ENCODE results near the gene PIK3CB. TPM values are rescaled to one million over a fixed set of nuclear protein-coding genes. Genes with fewer than 3 reads are reported as not detected.

PIK3CB gene
- polyA plus RNA-seq, 1 of the 3 experiments (the other 2 are of a cell fraction): 6.8 TPM

DNA sequence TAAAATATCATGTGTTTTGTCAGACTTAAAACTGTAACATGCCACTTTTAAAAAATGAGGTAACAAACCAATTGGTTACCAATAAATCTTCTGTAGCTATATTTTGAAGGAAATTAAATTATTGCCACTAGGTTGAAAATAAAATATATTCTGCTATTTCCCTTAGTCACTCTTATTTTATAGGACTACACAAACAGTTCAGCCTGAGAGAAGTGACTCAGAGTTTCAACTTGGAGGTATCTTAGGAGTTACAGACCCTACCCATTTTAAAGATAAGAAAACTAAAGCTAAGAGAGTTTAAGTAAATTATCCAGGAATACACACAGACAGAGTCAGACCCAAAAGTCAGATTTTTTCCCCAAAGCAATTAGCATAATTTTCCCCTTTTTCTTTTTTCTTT lies 65.1 kb downstream of the PIK3CB start (continued):
- TF ChIP-seq POLR2AphosphoS5 (IDR thresholded peaks at IDR 0.05; ENCODE audit: low read depth, low read length) (no peak), FOSL2 (IDR thresholded peaks at IDR 0.05; ENCODE audit: borderline replicate concordance, low read depth) (no peak), NFIC (IDR thresholded peaks at IDR 0.05; ENCODE audit: borderline replicate concordance) (no peak), NRF1 (IDR thresholded peaks at IDR 0.05; ENCODE audit: low read depth, low read length) (no peak), TCF12 (IDR thresholded peaks at IDR 0.05) (no peak)
- TF ChIP-seq, protein P1, sequence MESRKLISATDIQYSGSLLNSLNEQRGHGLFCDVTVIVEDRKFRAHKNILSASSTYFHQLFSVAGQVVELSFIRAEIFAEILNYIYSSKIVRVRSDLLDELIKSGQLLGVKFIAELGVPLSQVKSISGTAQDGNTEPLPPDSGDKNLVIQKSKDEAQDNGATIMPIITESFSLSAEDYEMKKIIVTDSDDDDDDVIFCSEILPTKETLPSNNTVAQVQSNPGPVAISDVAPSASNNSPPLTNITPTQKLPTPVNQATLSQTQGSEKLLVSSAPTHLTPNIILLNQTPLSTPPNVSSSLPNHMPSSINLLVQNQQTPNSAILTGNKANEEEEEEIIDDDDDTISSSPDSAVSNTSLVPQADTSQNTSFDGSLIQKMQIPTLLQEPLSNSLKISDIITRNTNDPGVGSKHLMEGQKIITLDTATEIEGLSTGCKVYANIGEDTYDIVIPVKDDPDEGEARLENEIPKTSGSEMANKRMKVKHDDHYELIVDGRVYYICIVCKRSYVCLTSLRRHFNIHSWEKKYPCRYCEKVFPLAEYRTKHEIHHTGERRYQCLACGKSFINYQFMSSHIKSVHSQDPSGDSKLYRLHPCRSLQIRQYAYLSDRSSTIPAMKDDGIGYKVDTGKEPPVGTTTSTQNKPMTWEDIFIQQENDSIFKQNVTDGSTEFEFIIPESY (IDR thresholded peaks at IDR 0.05; ENCODE audit: borderline replicate concordance, low read depth): no peak
- TF ChIP-seq, protein P2, sequence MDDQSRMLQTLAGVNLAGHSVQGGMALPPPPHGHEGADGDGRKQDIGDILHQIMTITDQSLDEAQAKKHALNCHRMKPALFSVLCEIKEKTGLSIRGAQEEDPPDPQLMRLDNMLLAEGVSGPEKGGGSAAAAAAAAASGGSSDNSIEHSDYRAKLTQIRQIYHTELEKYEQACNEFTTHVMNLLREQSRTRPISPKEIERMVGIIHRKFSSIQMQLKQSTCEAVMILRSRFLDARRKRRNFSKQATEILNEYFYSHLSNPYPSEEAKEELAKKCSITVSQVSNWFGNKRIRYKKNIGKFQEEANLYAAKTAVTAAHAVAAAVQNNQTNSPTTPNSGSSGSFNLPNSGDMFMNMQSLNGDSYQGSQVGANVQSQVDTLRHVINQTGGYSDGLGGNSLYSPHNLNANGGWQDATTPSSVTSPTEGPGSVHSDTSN (IDR thresholded peaks at IDR 0.05): no peak

DNA sequence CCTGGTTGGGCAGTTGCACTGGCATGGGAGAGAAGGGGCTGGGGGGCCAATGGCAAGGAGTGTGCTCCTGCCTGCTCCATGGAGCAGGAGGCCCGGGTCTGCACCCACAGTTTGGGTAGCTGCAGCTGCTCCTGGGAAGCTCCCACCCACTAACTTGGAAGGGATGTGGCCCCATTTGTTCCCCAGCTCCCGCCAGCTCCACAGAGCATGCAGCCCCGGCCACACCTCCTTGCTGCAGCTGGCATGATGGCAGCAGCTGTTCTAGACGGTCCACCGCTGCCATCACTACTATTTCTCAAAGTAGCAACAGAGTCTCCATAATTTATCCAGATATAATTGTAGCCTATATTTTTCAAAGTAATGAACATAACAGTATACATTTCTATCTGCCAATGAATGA lies 65.8 kb downstream of the PIK3CB start:
- Histone ChIP-seq H3K9me2 (no peaks in the 10 kb centered on the region), H4K20me1 (ENCODE audit: insufficient read depth) (peaks cover 2% of the 10 kb centered on the region; the same call in 1 of the 2 replicates), H2AFZ (ENCODE audit: low read depth) (no peak overlapping the region), H3K27ac (ENCODE audit: low read depth in 2 of 2, low read length in 1 of 2) (no peak overlapping the region), H3K27me3 (ENCODE audit: insufficient read depth) (no peaks in the 10 kb centered on the region), H3K4me1 (ENCODE audit: control insufficient read depth in 1 of 2, insufficient read depth in 2 of 2, low read depth in 1 of 2, low read length in 1 of 2) (peaks cover 0 to 2% of the 10 kb centered on the region in 2 experiments; a peak in 2 of 4 replicates), H3F3A (replicated peaks; ENCODE audit: insufficient read depth) (no peaks in the 10 kb centered on the region), H3K9ac (no peak overlapping the region), H3K4me2 (no peak overlapping the region), H3K4me3 (ENCODE audit: low read depth in 2 of 2, low read length in 1 of 2) (no peak overlapping the region), H3K79me2 (ENCODE audit: insufficient read depth) (peaks cover 10% of the 10 kb centered on the region; the same call in 1 of the 2 replicates), H3K9me3 (no peaks in the 10 kb centered on the region), H3K36me3 (replicated peaks in 1 of 2; ENCODE audit: control insufficient read depth in 1 of 2, insufficient read depth in 2 of 2, low read length in 1 of 2) (no peaks in the 10 kb centered on the region)
- ChIA-PET POLR2A (no interaction called here), CTCF (interaction anchor here (0.7 kb wide), 1 partner anchor 146 kb away, joined by 5 read pairs; no protein-coding TSS in a partner anchor)
- no peak for TF ChIP-seq SIN3A (IDR thresholded peaks at IDR 0.05; ENCODE audit: borderline replicate concordance, low read depth, low read length)
- TF ChIP-seq FOXM1 (IDR thresholded peaks at IDR 0.05; ENCODE audit: low read depth): no peak
- no peak for TF ChIP-seq CHD2 (IDR thresholded peaks at IDR 0.05; ENCODE audit: low read length, partially characterized antibody)
- no peak for TF ChIP-seq EZH2phosphoT487 (IDR thresholded peaks at IDR 0.05; ENCODE audit: borderline replicate concordance, low read depth)
- TF ChIP-seq MEF2A (IDR thresholded peaks at IDR 0.05; ENCODE audit: borderline replicate concordance, low read depth): no peak
- TF ChIP-seq, protein P3, sequence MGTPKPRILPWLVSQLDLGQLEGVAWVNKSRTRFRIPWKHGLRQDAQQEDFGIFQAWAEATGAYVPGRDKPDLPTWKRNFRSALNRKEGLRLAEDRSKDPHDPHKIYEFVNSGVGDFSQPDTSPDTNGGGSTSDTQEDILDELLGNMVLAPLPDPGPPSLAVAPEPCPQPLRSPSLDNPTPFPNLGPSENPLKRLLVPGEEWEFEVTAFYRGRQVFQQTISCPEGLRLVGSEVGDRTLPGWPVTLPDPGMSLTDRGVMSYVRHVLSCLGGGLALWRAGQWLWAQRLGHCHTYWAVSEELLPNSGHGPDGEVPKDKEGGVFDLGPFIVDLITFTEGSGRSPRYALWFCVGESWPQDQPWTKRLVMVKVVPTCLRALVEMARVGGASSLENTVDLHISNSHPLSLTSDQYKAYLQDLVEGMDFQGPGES (IDR thresholded peaks at IDR 0.05; ENCODE audit: low read depth, low read length): no peak
- WGBS (ENCODE audit: low lambda C conversion rate): 91% methylated on average over 3 of the region's 5 CpGs
- DNase-seq: no peak
